AG04450 (cell line): Measurements from ENCODE around the gene CHMP2A. TPM values are rescaled to one million over a fixed set of nuclear protein-coding genes. Genes with fewer than 3 reads are reported as not detected.
"Not testable (repeated sequence)": the region's sequence is repeated elsewhere in the genome, so short reads cannot be mapped to it uniquely, and the experiment has no call there.

Experiments used
- CTCF ChIA-PET: fragments of 300-600, 350-600 bp; formaldehyde crosslinking; extraction: SDS; loops from one replicate; lab custom pipeline; 2022; ENCODE audit warnings: antibody characterized with exemption, inconsistent platforms; lab: Charles Lee
- POLR2A ChIA-PET: fragments of 350-600 bp; formaldehyde crosslinking; extraction: SDS; loops from one replicate; lab custom pipeline; 2021; ENCODE audit warnings: antibody characterized with exemption, inconsistent platforms; lab: Yijun Ruan, JAX
- DNase-seq: peaks from one replicate; pipeline ENCODE4 v3.0.0-alpha.2; 2011; ENCODE audit warnings: low read depth, low spot score
- H3K27ac ChIP-seq: one replicate; pipeline ENCODE4 v1.5.1; 2012; ENCODE audit warnings: low read depth, low read length, control low read depth
- H3K27me3 ChIP-seq: one replicate; pipeline ENCODE4 v1.6.0; 2012; ENCODE audit warnings: low read length; ENCODE audit not compliant: control insufficient read depth, insufficient read depth
- H3K4me3 ChIP-seq: 2 replicates; pipeline ENCODE4 v1.5.1; 2011; ENCODE audit warnings: mild to moderate bottlenecking, low read depth, low read length, control low read depth
- H3K9me3 ChIP-seq: 2 replicates; pipeline ENCODE4 v1.5.1; 2012; ENCODE audit warnings: low read length; ENCODE audit not compliant: control insufficient read depth, insufficient read depth
- CTCF ChIP-seq: IDR thresholded peaks from 2 replicates; pipeline ENCODE4 v1.5.1; 2011; ENCODE audit warnings: low read depth, low read length, control low read depth, inconsistent platforms
- polyA plus RNA-seq: library from polyadenylated mRNA; depleted of rRNA; stranded (reverse); fragments of >200 nt; gene quantifications from 2 replicates; pipeline ENCODE4 v1.2.3, GENCODE V29; 2011; rRNA removed
- small RNA-seq: library from RNA; depleted of rRNA; stranded (forward); fragments of <200 nt; gene quantifications from one replicate; pipeline ENCODE3, GENCODE V24; 2012; ENCODE audit warnings: low read depth; ENCODE audit not compliant: insufficient read length

Gene CHMP2A
- polyA plus RNA-seq, 1 experiment: 173 TPM

DNA sequence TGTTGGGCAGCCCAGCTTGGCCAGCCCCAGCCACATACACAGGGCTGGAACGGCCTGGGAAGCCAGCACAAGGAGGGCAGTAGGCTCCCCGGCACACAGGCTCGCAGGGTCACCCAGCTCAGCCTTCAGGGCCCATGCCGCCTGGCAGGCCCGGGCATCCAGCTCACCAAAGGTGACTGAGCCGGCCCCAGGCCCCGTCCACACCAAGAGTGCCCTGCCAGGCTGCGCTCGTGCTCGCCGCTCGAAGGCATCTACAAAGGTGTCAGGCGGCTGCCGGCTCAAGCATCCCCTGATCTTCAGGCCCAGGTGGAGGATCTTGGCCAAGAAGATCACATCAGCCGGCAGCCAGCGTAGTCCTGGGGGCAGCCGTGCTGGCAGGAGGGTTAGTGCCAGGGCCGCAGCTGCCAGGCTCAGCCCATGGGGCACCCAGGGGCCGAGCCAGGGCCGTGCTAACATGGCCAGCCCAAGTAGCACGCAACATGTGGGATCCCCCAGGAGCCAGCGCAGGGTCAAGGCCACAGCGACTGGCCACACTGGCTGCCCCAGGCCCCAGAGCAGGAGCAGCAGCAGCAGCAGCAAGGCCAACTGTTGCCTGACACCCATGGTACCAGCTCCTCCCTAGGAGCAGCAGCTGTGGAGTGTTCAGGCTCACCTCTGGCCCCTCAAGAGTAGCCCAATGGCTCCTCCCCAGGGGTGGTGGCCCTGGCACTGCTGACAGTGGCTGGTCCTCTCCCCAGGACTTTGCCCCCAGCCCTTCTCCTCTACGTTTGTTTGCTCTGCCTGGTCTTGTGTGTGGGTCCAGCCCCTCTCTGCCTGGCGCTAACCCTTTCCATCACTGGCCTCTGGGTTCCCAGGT is 43.3 kb downstream of the CHMP2A start, which contains the start of gene SLC27A5:
Gene SLC27A5, minus strand, starts transcription at position 640 of the 856 bp plus-strand sequence. Its CDS starts 37 bp downstream, at position 603.
- POLR2A ChIA-PET: no interaction called here
- Histone ChIP-seq H3K27me3 (no peaks in the 10 kb centered on the region), H3K9me3 (peaks cover 9% of the 10 kb centered on the region), H3K27ac (no peak within 1 kb of the TSS), H3K4me3 (no peak within 1 kb of the TSS)
- CTCF ChIA-PET: interaction anchor here (0.8 kb wide), 1 partner anchor 9 kb away, joined by 3 read pairs; no protein-coding TSS in a partner anchor
- no peak for DNase-seq
- TF ChIP-seq CTCF: no peak

GRCh38 chr19:58510084-58510862 is 44.6 kb downstream of the CHMP2A start:
- Histone ChIP-seq H3K9me3 (peaks cover 9% of the 10 kb centered on the region), H3K27me3 (no peaks in the 10 kb centered on the region), H3K27ac (no peak overlapping the region), H3K4me3 (no peak overlapping the region)
- ChIA-PET CTCF (interaction anchor here (0.8 to 2.4 kb wide), 2 partner anchors 8 to 10 kb away, joined by 3 to 16 read pairs; partner anchors contain the start of gene ZBTB45), POLR2A (no interaction called here)
- TF ChIP-seq CTCF: no peak
- no peak for DNase-seq

- DNase-seq: no peak
- Histone ChIP-seq H3K27me3 (no peaks in the 10 kb centered on the region), H3K4me3 (no peak overlapping the region), H3K27ac (no peak overlapping the region), H3K9me3 (peaks cover 9% of the 10 kb centered on the region)
- TF ChIP-seq CTCF: no peak
- ChIA-PET POLR2A (no interaction called here), CTCF (interaction anchor here (2.4 kb wide), 1 partner anchor 9 kb away, joined by 16 read pairs; the partner anchor contains the start of gene ZBTB45)
These were observed 45.2 kb downstream of the CHMP2A start for GRCh38 chr19:58509731-58510083.

DNA sequence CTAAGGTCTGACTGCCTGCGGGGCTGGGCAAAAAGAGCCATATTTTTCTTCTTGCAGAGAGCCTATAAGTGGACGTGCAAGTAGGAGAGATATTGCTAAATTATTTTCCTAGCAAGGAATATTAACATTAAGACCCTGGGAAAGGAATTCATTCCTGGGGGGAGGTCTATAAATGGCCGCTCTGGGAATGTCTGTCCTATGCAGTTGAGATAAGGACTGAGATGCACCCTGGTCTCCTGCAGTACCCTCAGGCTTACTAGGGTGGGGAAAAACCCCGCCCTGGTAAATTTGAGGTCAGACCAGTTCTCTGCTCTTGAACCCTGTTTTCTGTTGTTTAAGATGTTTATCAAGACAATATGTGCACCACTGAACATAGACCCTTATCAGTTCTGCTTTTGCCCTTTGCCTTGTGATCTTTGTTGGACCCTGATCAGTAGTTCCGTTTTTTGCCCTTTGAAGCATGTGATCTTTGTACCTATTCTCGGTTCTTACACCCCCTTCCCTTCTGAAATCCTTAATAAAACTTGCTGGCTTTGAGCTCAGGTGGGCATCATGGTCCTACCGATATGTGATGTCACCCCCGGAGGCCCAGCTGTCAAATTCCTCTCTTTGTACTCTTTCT is 47.2 kb downstream of the CHMP2A start:
- H3K27me3 ChIP-seq, H3K9me3 ChIP-seq, H3K4me3 ChIP-seq, H3K27ac ChIP-seq, POLR2A ChIA-PET, DNase-seq: not testable (repeated sequence)
- CTCF ChIA-PET: interaction anchor here (0.7 to 2.4 kb wide), 2 partner anchors 11 to 90 kb away, joined by 3 to 16 read pairs; partner anchors contain the start of gene ZBTB45

Small RNA genes within 50 kb of the gene (small RNA-seq; reads per million reads assigned to genes)
- gene MIR6807: not detected
- not detected for gene RN7SL525P

Other genes with a start within 250 kb of the CHMP2A start
- 41.9 and 44.5 TPM in 2 replicates for gene ERVK3-1, start 249.7 kb downstream of the CHMP2A start, polyA plus RNA-seq
- 2.6 and 2.7 TPM in 2 replicates for gene ZSCAN22, start 228.1 kb downstream of the CHMP2A start, polyA plus RNA-seq
- 7.5 and 13.2 TPM in 2 replicates for gene A1BG, start 201.6 kb downstream of the CHMP2A start, polyA plus RNA-seq
- 0.06 TPM in 2 replicates for gene ZNF497, start 192.4 kb downstream of the CHMP2A start, polyA plus RNA-seq
- 0.33 and 0.37 TPM in 2 replicates for gene ZNF837, start 174.1 kb downstream of the CHMP2A start, polyA plus RNA-seq
- 1,927 and 2,646 TPM in 2 replicates for gene RPS5, start 167.8 kb downstream of the CHMP2A start, polyA plus RNA-seq
- not detected in 2 replicates for gene RNF225, start 159.4 kb downstream of the CHMP2A start, polyA plus RNA-seq
- gene ZNF584, start 146.5 kb downstream of the CHMP2A start, polyA plus RNA-seq: 11.9 and 14.3 TPM in 2 replicates
- gene ZNF132, start 115.0 kb downstream of the CHMP2A start, polyA plus RNA-seq: 4.6 and 4.8 TPM in 2 replicates
- gene ZNF324B, start 103.5 kb downstream of the CHMP2A start, polyA plus RNA-seq: 1.8 and 2.3 TPM in 2 replicates
- 4.4 and 4.6 TPM in 2 replicates for gene ZNF324, start 88.0 kb downstream of the CHMP2A start, polyA plus RNA-seq
- 3.7 and 5.2 TPM in 2 replicates for gene ZNF446, start 78.8 kb downstream of the CHMP2A start, polyA plus RNA-seq
- gene SLC27A5, start 43.1 kb downstream of the CHMP2A start, polyA plus RNA-seq: 7.4 and 9.8 TPM in 2 replicates
- gene ZBTB45, start 35.3 kb downstream of the CHMP2A start, polyA plus RNA-seq: 4.2 and 6.8 TPM in 2 replicates
- 313 and 413 TPM in 2 replicates for gene TRIM28, start 11.0 kb downstream of the CHMP2A start, polyA plus RNA-seq
- gene UBE2M, start 3.5 kb upstream of the CHMP2A start, polyA plus RNA-seq: 82.5 and 85.1 TPM in 2 replicates
- gene MZF1, start 18.2 kb upstream of the CHMP2A start, polyA plus RNA-seq: 5.5 and 6.2 TPM in 2 replicates